Activated naive CD4-positive, alpha-beta T cell treated with anti-CD3 and anti-CD28 coated beads, Interleukin-2, amount 10 ng/mL, durations not matched to agents 7 days and 5 days (primary cell): ENCODE measurements around the gene SLC8A1.

Experiments
- CTCF ChIA-PET: fragments of 350-600 bp; sonication (Branson Sonifier 250); formaldehyde crosslinking; loops from one replicate; lab custom pipeline; 2021; ENCODE audit warnings: antibody characterized with exemption; lab: Charles Lee
- DNase-seq: peaks from one replicate; pipeline ENCODE4 v3.0.0-alpha.2; 2020
- H3K27ac Mint-ChIP-seq: one replicate; pipeline ENCODE4 v1.8.0; 2021; ENCODE audit warnings: mild to moderate bottlenecking, moderate library complexity, mixed read lengths
- H3K27me3 Mint-ChIP-seq: one replicate; pipeline ENCODE4 v1.8.0; 2021; ENCODE audit warnings: mild to moderate bottlenecking, mixed read lengths
- H3K36me3 Mint-ChIP-seq: one replicate; pipeline ENCODE4 v1.8.0; 2021; ENCODE audit warnings: mixed read lengths
- H3K4me1 Mint-ChIP-seq: one replicate; pipeline ENCODE4 v1.8.0; 2021; ENCODE audit warnings: mixed read lengths
- H3K4me3 Mint-ChIP-seq: one replicate; pipeline ENCODE4 v1.8.0; 2021; ENCODE audit warnings: mild to moderate bottlenecking, moderate library complexity, mixed read lengths
- H3K9me3 Mint-ChIP-seq: one replicate; pipeline ENCODE4 v1.8.0; 2021; ENCODE audit warnings: mixed read lengths

SLC8A1 gene

GRCh38 chr2:40372283-40372985 is 79.5 kb downstream of the SLC8A1 start:
- H3K36me3 Mint-ChIP-seq = no peaks in the 10 kb centered on the region
- CTCF ChIA-PET = no interaction called here

GRCh38 chr2:40371525-40372282 is 80.2 kb downstream of the SLC8A1 start:
- no peak for DNase-seq
- CTCF ChIA-PET = no interaction called here
- H3K27me3 Mint-ChIP-seq = no peaks in the 10 kb centered on the region
- H3K27ac Mint-ChIP-seq = no peak overlapping the region
- H3K9me3 Mint-ChIP-seq = no peaks in the 10 kb centered on the region
- H3K4me1 Mint-ChIP-seq = no peaks in the 10 kb centered on the region
- H3K4me3 Mint-ChIP-seq = no peak overlapping the region
- H3K36me3 Mint-ChIP-seq = no peaks in the 10 kb centered on the region

More at GRCh38 chr2:40372283-40372985, 79.5 kb downstream of the SLC8A1 start:
- Mint-ChIP-seq H3K27ac (no peak overlapping the region), H3K9me3 (no peaks in the 10 kb centered on the region), H3K27me3 (no peaks in the 10 kb centered on the region), H3K4me3 (no peak overlapping the region), H3K4me1 (no peaks in the 10 kb centered on the region)
- no peak for DNase-seq

- Mint-ChIP-seq H3K9me3 (no peaks in the 10 kb centered on the region), H3K27me3 (no peaks in the 10 kb centered on the region), H3K27ac (no peak overlapping the region), H3K4me3 (no peak overlapping the region), H3K36me3 (no peaks in the 10 kb centered on the region), H3K4me1 (peaks cover under 1% of the 10 kb centered on the region)
- DNase-seq = no peak
- CTCF ChIA-PET = no interaction called here
Measured at GRCh38 chr2:40370007-40370395, 81.9 kb downstream of the SLC8A1 start.

- no peaks in the 10 kb centered on the region for H3K9me3 Mint-ChIP-seq
- H3K4me3 Mint-ChIP-seq = no peak overlapping the region
- H3K36me3 Mint-ChIP-seq = no peaks in the 10 kb centered on the region
- H3K27me3 Mint-ChIP-seq = no peaks in the 10 kb centered on the region
- H3K27ac Mint-ChIP-seq = no peak overlapping the region
- H3K4me1 Mint-ChIP-seq = peaks cover 4% of the 10 kb centered on the region
- CTCF ChIA-PET = no interaction called here
- no peak for DNase-seq
Measured at GRCh38 chr2:40369267-40370006, 82.5 kb downstream of the SLC8A1 start.

- Mint-ChIP-seq H3K9me3 (no peaks in the 10 kb centered on the region), H3K27ac (no peak overlapping the region), H3K4me1 (peaks cover 4% of the 10 kb centered on the region), H3K36me3 (no peaks in the 10 kb centered on the region), H3K4me3 (no peak overlapping the region), H3K27me3 (no peaks in the 10 kb centered on the region)
- DNase-seq = no peak
- CTCF ChIA-PET = interaction anchor here (0.6 kb wide), 1 partner anchor 381 kb away, joined by 3 read pairs; no protein-coding TSS in a partner anchor
Measured at GRCh38 chr2:40367652-40368051, 84.2 kb downstream of the SLC8A1 start.

- H3K9me3 Mint-ChIP-seq = no peaks in the 10 kb centered on the region
- no peaks in the 10 kb centered on the region for H3K27me3 Mint-ChIP-seq
- no peaks in the 10 kb centered on the region for H3K36me3 Mint-ChIP-seq
- DNase-seq = no peak
- H3K4me1 Mint-ChIP-seq = peaks cover 4% of the 10 kb centered on the region
- CTCF ChIA-PET = no interaction called here
- H3K27ac Mint-ChIP-seq = no peak overlapping the region
- no peak overlapping the region for H3K4me3 Mint-ChIP-seq
Measured at GRCh38 chr2:40367032-40367431, 84.9 kb downstream of the SLC8A1 start.

GRCh38 chr2:40364151-40364874 is 87.6 kb downstream of the SLC8A1 start:
- H3K9me3 Mint-ChIP-seq = no peaks in the 10 kb centered on the region
- CTCF ChIA-PET = no interaction called here
- no peaks in the 10 kb centered on the region for H3K27me3 Mint-ChIP-seq
- H3K4me3 Mint-ChIP-seq = no peak overlapping the region
- H3K4me1 Mint-ChIP-seq = peaks cover 4% of the 10 kb centered on the region
- no peaks in the 10 kb centered on the region for H3K36me3 Mint-ChIP-seq
- no peak for DNase-seq
- no peak overlapping the region for H3K27ac Mint-ChIP-seq

GRCh38 chr2:40363631-40364030 is 88.3 kb downstream of the SLC8A1 start:
- no peak for DNase-seq
- no peak overlapping the region for H3K4me3 Mint-ChIP-seq
- CTCF ChIA-PET = no interaction called here
- no peaks in the 10 kb centered on the region for H3K9me3 Mint-ChIP-seq
- no peaks in the 10 kb centered on the region for H3K36me3 Mint-ChIP-seq
- peaks cover 4% of the 10 kb centered on the region for H3K4me1 Mint-ChIP-seq
- H3K27me3 Mint-ChIP-seq = no peaks in the 10 kb centered on the region
- H3K27ac Mint-ChIP-seq = no peak overlapping the region

GRCh38 chr2:40363231-40363630 is 88.7 kb downstream of the SLC8A1 start:
- Mint-ChIP-seq H3K9me3 (no peaks in the 10 kb centered on the region), H3K36me3 (no peaks in the 10 kb centered on the region), H3K27me3 (no peaks in the 10 kb centered on the region), H3K4me3 (no peak overlapping the region), H3K27ac (no peak overlapping the region), H3K4me1 (peaks cover 4% of the 10 kb centered on the region)
- CTCF ChIA-PET = no interaction called here
- DNase-seq = no peak

- Mint-ChIP-seq H3K9me3 (no peaks in the 10 kb centered on the region), H3K36me3 (no peaks in the 10 kb centered on the region), H3K27me3 (no peaks in the 10 kb centered on the region), H3K4me1 (peaks cover 4% of the 10 kb centered on the region), H3K4me3 (no peak overlapping the region), H3K27ac (no peak overlapping the region)
- no peak for DNase-seq
- CTCF ChIA-PET = no interaction called here
Measured at GRCh38 chr2:40361478-40361877, 90.4 kb downstream of the SLC8A1 start.

GRCh38 chr2:40360652-40361051 is 91.2 kb downstream of the SLC8A1 start:
- no peak overlapping the region for H3K27ac Mint-ChIP-seq
- H3K27me3 Mint-ChIP-seq = no peaks in the 10 kb centered on the region
- H3K36me3 Mint-ChIP-seq = no peaks in the 10 kb centered on the region
- H3K4me1 Mint-ChIP-seq = peaks cover 4% of the 10 kb centered on the region
- H3K4me3 Mint-ChIP-seq = no peak overlapping the region
- DNase-seq = no peak
- CTCF ChIA-PET = no interaction called here
- H3K9me3 Mint-ChIP-seq = no peaks in the 10 kb centered on the region

GRCh38 chr2:40359811-40360210 is 92.1 kb downstream of the SLC8A1 start:
- Mint-ChIP-seq H3K4me1 (peaks cover 2% of the 10 kb centered on the region), H3K27me3 (no peaks in the 10 kb centered on the region), H3K9me3 (no peaks in the 10 kb centered on the region), H3K27ac (no peak overlapping the region), H3K4me3 (no peak overlapping the region), H3K36me3 (no peaks in the 10 kb centered on the region)
- DNase-seq = no peak
- CTCF ChIA-PET = no interaction called here

GRCh38 chr2:40358783-40359182 is 93.1 kb downstream of the SLC8A1 start:
- H3K36me3 Mint-ChIP-seq = no peaks in the 10 kb centered on the region
- DNase-seq = no peak
- no peaks in the 10 kb centered on the region for H3K27me3 Mint-ChIP-seq
- H3K9me3 Mint-ChIP-seq = no peaks in the 10 kb centered on the region
- no peak overlapping the region for H3K27ac Mint-ChIP-seq
- H3K4me3 Mint-ChIP-seq = no peak overlapping the region
- CTCF ChIA-PET = no interaction called here
- no peaks in the 10 kb centered on the region for H3K4me1 Mint-ChIP-seq

- DNase-seq = no peak
- no peak overlapping the region for H3K4me3 Mint-ChIP-seq
- no peaks in the 10 kb centered on the region for H3K4me1 Mint-ChIP-seq
- H3K27me3 Mint-ChIP-seq = no peaks in the 10 kb centered on the region
- H3K27ac Mint-ChIP-seq = no peak overlapping the region
- H3K36me3 Mint-ChIP-seq = no peaks in the 10 kb centered on the region
- CTCF ChIA-PET = interaction anchor here (0.6 kb wide), 1 partner anchor 56 kb away, joined by 3 read pairs; no protein-coding TSS in a partner anchor
- no peaks in the 10 kb centered on the region for H3K9me3 Mint-ChIP-seq
Measured at GRCh38 chr2:40357667-40358066, 94.2 kb downstream of the SLC8A1 start.
